Right renal pelvis (tissue), 4 donors: ENCODE data around the gene ST6GALNAC2. TPM values are rescaled to one million over a fixed set of nuclear protein-coding genes. Genes with fewer than 3 reads are reported as not detected.
"Not testable (repeated sequence)": the region's sequence is repeated elsewhere in the genome, so short reads cannot be mapped to it uniquely, and the experiment has no call there.

Experiments used
- DNase-seq, 4 donors: peaks; one replicate each; pipeline ENCODE4 v3.0.0-alpha.2; 2013; ENCODE audit warnings: low read depth in 4 of 4, low spot score in 3 of 4, missing footprints in 1 of 4
- polyA plus RNA-seq, 4 donors: library from polyadenylated mRNA; unstranded; fragments of 120-200 nt; gene quantifications; one replicate each; pipeline ENCODE4 v1.2.1, GENCODE V29; 2013; ENCODE audit not compliant: insufficient read length in 4 of 4

ST6GALNAC2 gene
- polyA plus RNA-seq, 4 donors: 11.4 to 14.8 (median 12.3) TPM

GRCh38 chr17:76572201-76572910 lies 13.3 kb downstream of the ST6GALNAC2 start:
- no peak for DNase-seq

DNA sequence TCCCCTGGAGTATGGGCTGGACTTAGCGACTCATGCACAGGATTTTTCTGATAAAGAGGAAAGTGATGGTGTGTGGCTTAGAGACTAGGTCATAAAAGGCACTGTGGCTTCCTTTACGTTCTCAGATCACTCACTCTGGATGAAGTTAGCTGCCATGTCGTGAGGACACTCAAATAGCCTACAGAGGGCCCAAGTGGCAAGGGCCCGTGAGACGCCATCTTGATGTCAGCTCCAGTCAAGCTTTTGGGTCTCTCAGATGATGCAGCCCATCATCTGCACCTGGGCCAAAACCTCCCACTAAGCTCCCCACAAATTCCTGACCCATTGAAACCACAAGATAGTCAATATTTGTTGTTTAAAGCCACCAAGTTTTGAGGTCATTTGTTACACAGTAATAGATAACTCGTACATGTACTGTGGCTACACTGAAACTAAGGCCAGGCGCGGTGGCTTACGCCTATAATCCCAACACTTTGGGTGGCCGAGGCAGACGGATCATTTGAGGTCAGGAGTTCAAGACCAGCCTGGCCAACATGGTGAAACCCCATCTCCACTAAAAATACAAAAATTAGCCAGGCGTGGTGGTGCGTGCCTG lies 14.7 kb downstream of the ST6GALNAC2 start:
- DNase-seq: no peak

DNA sequence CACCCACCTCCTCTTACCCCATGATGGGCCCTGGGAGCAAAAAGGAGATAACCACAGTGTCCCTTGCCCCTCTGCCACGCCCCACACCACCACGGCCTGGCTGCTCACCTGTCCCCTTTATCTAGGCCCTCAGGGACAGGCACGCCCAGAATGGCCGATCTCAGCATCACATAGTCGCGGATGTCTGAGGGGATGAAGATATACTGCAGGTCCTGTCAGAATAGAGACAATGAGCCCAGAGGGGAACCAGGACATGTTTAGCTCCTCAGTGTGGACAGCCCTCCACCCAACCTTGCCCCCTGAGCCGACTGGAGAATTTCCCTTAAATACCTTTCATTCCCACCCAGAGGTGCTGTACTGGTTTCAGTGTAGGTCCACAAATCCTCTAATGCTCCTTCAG lies 15.2 kb downstream of the ST6GALNAC2 start:
- DNase-seq: no peak

- no peak for DNase-seq
These were observed 15.9 kb downstream of the ST6GALNAC2 start for GRCh38 chr17:76569607-76570279.

- DNase-seq: no peak
These were observed 16.8 kb downstream of the ST6GALNAC2 start for GRCh38 chr17:76568811-76569221.

- no peak for DNase-seq
These were observed 17.8 kb downstream of the ST6GALNAC2 start for GRCh38 chr17:76567634-76568432.

GRCh38 chr17:76566988-76567431 lies 18.6 kb downstream of the ST6GALNAC2 start:
- no peak for DNase-seq

DNA sequence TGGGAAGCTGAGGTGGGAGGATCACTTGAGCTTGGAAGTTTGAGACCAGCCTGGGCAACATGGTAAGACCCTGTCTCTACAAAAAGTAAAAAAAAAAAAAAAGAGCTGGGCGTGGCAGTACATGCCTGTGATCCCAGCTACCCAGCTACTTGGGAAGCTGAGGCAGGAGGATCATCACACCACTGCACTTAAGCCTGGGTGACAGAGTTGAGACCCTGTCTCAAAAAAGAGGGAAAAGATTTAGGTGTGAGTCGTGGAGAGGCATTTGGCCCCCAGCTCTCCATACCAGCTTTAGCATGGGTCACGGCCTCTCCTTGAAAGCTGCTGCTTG lies 19.1 kb downstream of the ST6GALNAC2 start:
- no peak for DNase-seq

DNA sequence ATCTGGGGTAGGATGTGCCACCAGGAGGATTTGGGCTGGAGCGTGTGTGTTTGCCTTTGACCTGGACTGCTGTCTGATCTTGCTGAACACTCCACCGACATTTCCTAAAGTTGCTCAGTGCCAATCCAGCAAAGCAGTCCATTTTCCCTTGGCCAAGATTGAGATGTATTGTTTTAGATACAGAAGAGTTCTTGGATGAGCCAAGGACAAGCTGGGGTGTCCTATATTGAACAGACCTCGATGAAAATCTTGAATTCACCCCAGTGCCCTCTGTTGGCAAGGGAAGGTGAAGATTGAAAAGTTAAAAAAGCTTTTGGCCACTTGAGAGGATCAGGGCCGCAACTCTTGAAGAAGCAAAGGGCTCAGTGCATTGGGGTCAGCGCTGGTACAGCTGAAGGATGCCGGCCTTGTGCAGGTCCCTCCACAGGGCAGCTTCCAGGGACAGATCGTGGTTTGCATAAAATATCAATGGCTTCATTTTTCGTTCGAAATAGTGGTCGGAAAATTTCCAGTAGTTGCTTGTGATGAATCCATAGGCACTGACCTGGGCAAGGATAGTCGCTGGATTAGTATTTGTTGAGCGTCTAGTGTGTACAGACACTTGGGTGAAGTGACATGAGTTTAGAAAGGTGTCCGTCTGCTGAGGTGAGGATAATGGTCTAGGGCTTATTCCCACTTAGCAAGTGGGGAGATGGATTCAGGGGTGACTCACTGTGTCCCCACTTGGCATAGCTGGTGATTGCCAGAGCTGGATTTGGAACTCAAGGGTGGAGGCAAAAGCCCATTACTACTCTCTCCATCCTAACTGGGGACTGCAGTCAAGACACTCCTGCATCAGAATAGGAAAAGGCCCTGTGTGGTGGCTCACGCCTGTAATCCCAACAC lies 19.7 kb downstream of the ST6GALNAC2 start:
- no peak for DNase-seq

GRCh38 chr17:76564991-76565727 lies 20.5 kb downstream of the ST6GALNAC2 start:
- not testable (repeated sequence) for DNase-seq

DNA sequence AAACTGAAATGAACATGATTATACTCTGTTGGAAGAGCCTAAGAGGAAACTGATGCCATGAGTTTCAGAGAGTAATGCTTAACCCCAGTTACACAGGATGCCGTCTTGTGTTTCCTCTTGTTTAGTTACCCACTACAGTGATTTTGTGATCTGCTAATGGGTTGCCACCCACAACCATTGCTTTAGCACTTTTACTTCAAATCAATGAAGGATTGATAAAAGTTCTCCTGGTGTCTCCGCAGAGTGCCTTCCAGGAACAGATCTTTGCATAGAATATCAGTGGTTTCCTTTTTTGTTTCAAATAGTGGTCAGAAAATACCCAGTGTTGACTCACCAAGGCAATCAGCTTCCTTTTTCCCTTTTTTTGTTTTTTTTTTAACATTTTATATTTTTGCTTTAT lies 22.3 kb downstream of the ST6GALNAC2 start:
- DNase-seq: not testable (repeated sequence)

GRCh38 chr17:76562734-76563148 lies 22.9 kb downstream of the ST6GALNAC2 start:
- no peak for DNase-seq

GRCh38 chr17:76561799-76562268 lies 23.8 kb downstream of the ST6GALNAC2 start:
- no peak for DNase-seq

GRCh38 chr17:76561332-76561731 lies 24.3 kb downstream of the ST6GALNAC2 start:
- DNase-seq: no peak

DNA sequence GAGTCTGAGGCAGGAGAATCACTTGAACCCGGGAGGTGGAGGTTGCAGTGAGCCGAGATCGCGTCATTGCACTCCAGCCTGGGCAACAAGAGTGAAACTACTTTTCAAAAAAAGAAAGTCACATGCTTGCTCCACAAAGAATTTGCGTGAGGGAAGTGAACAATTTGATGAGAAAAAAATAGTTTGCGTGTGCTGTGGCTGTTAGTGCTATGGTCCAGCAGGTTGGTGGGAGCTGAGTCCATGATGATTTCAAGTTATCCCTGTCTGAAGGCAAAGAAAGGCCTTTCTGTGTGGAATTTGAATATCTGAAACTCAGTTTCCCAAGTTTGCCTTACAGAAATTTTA lies 24.8 kb downstream of the ST6GALNAC2 start:
- no peak for DNase-seq

DNA sequence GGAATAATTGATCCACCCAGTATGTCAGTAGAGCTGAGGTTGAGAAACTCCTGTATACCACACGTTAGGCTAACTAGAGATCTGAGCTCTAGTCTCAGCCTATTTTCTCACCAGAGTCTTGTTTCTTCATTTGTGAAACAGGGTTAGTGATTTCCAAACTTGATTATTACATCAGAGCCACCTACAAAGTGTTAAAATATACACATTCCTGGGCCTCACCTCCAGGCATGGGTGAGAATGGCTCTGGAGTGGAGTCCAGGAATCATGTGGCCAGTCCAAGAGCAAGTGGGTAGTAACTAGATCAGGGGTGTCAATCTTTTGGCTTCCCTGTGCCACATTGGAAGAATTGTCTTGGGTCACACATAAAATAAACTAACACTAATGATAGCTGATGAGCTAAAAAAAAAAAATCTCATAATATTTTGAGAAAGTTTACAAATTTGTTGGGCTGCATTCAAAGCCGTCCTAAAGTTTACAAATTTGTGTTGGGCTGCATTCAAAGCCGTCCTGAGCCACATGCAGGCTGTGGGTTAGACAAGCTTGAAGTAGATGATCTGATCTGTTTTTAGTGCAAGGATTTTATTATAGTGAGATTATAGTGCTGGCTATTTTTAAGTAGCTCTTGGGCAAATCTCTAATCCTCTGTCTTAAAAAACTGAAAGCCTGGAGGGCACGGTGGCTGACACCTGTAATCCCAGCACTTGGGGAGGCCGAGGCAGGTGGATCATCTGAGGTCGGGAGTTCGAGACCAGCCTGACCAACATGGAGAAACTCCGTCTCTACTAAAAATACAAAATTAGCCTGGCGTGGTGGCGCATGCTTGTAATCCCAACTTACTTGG lies 25.4 kb downstream of the ST6GALNAC2 start:
- no peak for DNase-seq

GRCh38 chr17:76559460-76559859 lies 26.2 kb downstream of the ST6GALNAC2 start:
- DNase-seq: not testable (repeated sequence)
